Kidney epithelial cell (primary cell): ENCODE data around the gene VPS13C. TPM values are rescaled to one million over a fixed set of nuclear protein-coding genes. Genes with fewer than 3 reads are reported as not detected.

Source experiments
- DNase-seq: peaks from one replicate; pipeline ENCODE4 v3.0.0-alpha.2; 2010; ENCODE audit warnings: low read depth
- H3K27me3 ChIP-seq: 2 replicates; pipeline ENCODE4 v1.6.0; 2011; ENCODE audit warnings: low read length; ENCODE audit not compliant: control insufficient read depth, insufficient read depth
- H3K36me3 ChIP-seq: 2 replicates; pipeline ENCODE4 v1.5.1; 2011; ENCODE audit warnings: low read length; ENCODE audit not compliant: control insufficient read depth, insufficient read depth
- H3K4me3 ChIP-seq: 2 replicates; pipeline ENCODE4 v1.5.1; 2011; ENCODE audit warnings: low read depth, mild to moderate bottlenecking, control low read depth, low read length
- total RNA-seq: library from RNA; depleted of rRNA; stranded (reverse); fragments of >200 nt; gene quantifications from 2 replicates; pipeline ENCODE4 v1.2.3, GENCODE V29; 2015
- TF ChIP-seq, protein P1 (sequence below): IDR thresholded peaks from 2 replicates; pipeline ENCODE4 v1.5.1; 2011; ENCODE audit warnings: mild to moderate bottlenecking, moderate library complexity, low read length, control low read depth, inconsistent platforms; ENCODE audit not compliant: insufficient read depth, poor library complexity, severe bottlenecking

VPS13C gene
- total RNA-seq, 1 donor from 2014 or later = 48.3 TPM

DNA sequence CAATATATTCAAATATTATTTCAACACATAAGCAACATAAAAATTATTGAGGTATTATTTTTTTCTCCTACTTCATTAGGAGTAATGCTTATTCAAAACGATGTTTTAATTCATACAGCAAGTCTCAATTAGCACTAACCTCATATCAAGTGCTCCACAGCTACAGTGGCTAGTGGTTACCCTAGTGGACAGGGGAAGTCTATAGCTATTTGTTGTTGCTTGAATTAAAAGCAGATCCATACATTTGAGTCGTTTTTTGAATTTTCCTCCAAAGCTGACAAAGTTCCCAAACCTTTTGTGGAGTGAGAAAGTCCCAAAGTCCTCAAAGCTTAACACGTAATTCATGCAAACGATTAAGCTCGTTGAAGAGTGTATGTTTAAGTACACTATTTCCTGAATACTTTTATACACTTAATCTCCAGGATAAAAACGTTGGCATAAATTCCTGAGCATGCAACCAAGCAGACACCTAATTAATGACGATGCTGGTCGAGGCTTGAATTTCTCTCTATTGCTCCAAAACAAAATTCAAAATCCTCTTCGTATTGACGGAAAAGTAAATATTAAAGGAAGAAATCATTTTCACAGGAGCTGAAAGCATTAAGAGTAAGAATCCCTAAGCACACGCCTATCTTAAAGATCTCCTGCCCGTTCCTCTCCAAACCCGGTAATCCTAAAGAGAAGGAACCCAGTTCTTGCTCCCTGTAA is 985 bp downstream of the VPS13C start:
- Histone ChIP-seq H3K4me3 (peak overlapping the region; percentile 92), H3K27me3 (no peaks in the 10 kb centered on the region), H3K36me3 (no peaks in the 10 kb centered on the region)
- DNase-seq = no peak
- TF ChIP-seq, protein P1, sequence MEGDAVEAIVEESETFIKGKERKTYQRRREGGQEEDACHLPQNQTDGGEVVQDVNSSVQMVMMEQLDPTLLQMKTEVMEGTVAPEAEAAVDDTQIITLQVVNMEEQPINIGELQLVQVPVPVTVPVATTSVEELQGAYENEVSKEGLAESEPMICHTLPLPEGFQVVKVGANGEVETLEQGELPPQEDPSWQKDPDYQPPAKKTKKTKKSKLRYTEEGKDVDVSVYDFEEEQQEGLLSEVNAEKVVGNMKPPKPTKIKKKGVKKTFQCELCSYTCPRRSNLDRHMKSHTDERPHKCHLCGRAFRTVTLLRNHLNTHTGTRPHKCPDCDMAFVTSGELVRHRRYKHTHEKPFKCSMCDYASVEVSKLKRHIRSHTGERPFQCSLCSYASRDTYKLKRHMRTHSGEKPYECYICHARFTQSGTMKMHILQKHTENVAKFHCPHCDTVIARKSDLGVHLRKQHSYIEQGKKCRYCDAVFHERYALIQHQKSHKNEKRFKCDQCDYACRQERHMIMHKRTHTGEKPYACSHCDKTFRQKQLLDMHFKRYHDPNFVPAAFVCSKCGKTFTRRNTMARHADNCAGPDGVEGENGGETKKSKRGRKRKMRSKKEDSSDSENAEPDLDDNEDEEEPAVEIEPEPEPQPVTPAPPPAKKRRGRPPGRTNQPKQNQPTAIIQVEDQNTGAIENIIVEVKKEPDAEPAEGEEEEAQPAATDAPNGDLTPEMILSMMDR = no peak

DNA sequence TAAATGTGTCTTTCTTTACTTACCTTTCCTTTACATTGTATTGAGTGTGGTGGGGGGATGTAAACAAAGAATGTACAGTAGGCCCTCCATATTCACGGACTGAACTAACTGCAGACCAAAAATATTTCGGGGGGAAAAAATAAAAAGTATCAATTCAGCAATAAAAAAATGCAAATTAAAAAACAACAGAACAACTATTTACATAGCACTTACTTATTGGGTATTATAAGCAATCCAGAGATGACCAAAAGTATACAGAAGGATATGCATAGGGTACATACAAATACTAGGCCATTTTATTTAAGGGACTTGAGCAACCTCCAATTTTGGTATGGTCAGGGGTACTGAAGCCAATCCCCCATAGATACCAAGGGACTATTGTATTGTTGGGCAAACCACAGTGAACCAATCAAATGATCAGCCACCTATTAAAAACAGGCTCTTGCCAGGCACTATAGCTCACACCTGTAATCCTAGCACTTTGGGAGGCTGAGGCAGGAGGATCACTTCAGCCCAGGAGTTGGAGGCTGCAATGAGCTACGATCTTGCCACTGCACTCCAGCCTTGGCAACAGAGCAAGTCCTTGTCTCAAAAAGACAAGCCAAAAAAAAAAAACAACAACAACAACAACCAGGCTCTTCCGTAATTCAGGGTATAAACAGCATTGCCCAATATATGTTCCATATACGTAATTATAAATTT is 1.8 kb downstream of the VPS13C start:
- no peak overlapping the region for H3K4me3 ChIP-seq
- H3K36me3 ChIP-seq = no peaks in the 10 kb centered on the region
- no peak for DNase-seq
- no peaks in the 10 kb centered on the region for H3K27me3 ChIP-seq
- TF ChIP-seq, protein P1 = no peak

DNA sequence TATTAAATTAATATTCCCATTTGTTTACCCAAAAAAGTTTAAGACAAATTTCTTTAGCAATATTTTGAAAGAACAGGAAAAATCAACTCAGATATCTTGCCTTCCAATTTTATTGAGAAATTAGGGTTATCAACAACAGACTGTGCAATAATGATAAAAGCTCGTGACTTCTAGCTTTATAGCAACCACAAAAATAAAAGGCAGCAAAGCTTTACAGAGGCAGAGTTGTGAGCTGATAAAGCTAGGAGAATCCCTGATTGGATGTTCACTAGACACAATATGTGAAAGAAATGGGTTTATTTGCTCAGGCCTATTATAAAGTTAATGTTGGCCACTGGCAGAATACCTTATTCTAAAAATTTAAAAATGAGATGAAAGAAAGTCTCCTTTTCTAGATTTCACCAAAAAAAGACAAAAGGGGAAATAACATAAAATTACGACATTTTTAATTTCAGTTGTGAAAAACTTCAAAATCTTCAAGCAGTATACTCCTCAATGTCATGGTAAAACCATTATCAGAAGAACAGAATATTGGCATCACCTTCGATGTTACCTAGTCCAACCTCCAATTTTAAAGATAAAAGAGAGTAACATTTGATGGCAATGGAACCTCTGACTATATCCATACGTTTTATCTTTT is 2.8 kb downstream of the VPS13C start:
- TF ChIP-seq, protein P1 = no peak
- no peaks in the 10 kb centered on the region for H3K27me3 ChIP-seq

DNA sequence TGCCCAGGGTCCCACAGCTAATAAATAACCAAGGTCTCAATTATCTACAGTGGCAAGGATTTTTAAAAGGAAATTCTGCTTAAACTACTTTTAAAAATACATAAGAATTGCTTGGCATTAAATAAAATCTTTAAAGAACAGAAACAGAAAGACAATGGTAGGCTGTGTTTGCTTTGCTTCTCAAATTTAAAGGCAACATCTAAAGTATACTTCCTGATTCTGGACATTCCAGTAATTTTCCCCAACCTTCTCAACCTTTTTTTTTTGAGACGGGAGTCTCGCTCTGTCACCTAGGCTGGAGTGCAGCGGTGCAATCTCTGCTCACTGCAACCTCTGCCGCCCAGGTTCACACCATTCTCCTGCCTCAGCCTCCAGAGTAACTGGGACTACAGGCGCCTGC is 5.3 kb downstream of the VPS13C start:
- TF ChIP-seq, protein P1 = no peak
- H3K36me3 ChIP-seq = no peaks in the 10 kb centered on the region
- H3K4me3 ChIP-seq = no peak overlapping the region
- no peaks in the 10 kb centered on the region for H3K27me3 ChIP-seq
- no peak for DNase-seq

More for the DNA sequence above, 2.8 kb downstream of the VPS13C start:
- DNase-seq = no peak
- Histone ChIP-seq H3K4me3 (no peak overlapping the region), H3K36me3 (no peaks in the 10 kb centered on the region)

DNA sequence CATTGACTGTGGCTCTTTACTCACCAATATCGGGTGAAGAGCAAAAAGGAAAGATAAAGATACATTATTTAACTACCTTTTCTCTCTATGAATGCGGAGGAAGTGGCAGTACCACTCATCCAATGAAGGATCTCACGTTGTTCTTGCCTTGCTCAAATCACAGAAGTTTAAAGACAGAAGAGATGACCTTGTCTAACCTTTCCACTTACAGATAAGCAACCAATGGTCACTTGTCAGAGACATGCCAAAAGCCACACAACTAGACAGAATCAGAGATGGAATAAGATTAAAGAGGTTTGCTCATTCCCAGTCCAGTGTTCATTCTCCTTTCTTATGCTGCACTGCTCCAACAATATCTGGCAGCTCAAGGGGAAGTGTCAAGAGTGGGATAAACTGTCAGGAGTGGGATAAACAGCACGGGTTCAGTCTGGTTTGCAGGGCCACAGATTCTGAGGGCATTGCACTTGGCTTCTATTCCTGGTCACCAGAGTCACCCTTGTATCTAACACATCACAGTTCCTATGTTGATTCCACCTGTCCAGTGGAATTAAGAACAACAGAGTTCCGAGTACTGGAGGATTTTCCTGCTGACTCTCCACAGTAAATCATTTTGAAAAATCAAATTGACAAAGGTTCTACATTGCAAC is 6.7 kb downstream of the VPS13C start:
- TF ChIP-seq, protein P1 = no peak
- no peak for DNase-seq
- Histone ChIP-seq H3K36me3 (no peaks in the 10 kb centered on the region), H3K4me3 (no peak overlapping the region), H3K27me3 (no peaks in the 10 kb centered on the region)
